ENCODE results near the gene MRPL14. TPM values are rescaled to one million over a fixed set of nuclear protein-coding genes. Genes with fewer than 3 reads are reported as not detected.

Gene MRPL14
- total RNA-seq, 1 experiment from 2014 or later = 103 TPM

- no TSS peak for BruUV-seq (replicated peaks)
- intact Hi-C loops (cut with micrococcal nuclease; ENCODE audit: unreplicated experiment) = no loop called here
- Mint-ChIP-seq H3K36me3 (ENCODE audit: insufficient read depth, unreplicated experiment) (peaks cover 26% of the 10 kb centered on the region), H3K27me3 (ENCODE audit: unreplicated experiment) (no peaks in the 10 kb centered on the region), H3K4me1 (ENCODE audit: low read depth, unreplicated experiment) (peaks cover 12% of the 10 kb centered on the region), H3K27ac (ENCODE audit: unreplicated experiment) (no peak overlapping the region), H3K9me3 (ENCODE audit: low read depth, unreplicated experiment) (no peaks in the 10 kb centered on the region), H3K4me3 (ENCODE audit: low read depth, unreplicated experiment) (no peak overlapping the region)
- no peak for TF ChIP-seq CTCF (IDR thresholded peaks at IDR 0.05; ENCODE audit: unreplicated experiment)
- CTCF ChIA-PET = interaction anchor here (1.1 kb wide), 1 partner anchor 10 kb away, joined by 3 read pairs; no protein-coding TSS in a partner anchor
- DNase-seq = no peak
These were observed 38.2 kb downstream of the MRPL14 start for GRCh38 chr6:44088827-44089590.

GRCh38 chr6:44087623-44088022, 39.6 kb downstream of the MRPL14 start:
- no peaks in the 10 kb centered on the region for H3K9me3 Mint-ChIP-seq (ENCODE audit: low read depth, unreplicated experiment)
- H3K4me3 Mint-ChIP-seq (ENCODE audit: low read depth, unreplicated experiment) = no peak overlapping the region
- BruUV-seq (replicated peaks) = no TSS peak
- no peak for DNase-seq
- no peak for TF ChIP-seq CTCF (IDR thresholded peaks at IDR 0.05; ENCODE audit: unreplicated experiment)
- no peak overlapping the region for H3K27ac Mint-ChIP-seq (ENCODE audit: unreplicated experiment)
- intact Hi-C loops (cut with micrococcal nuclease; ENCODE audit: unreplicated experiment) = no loop called here
- CTCF ChIA-PET = interaction anchor here (0.6 to 1.6 kb wide), 3 partner anchors 12 to 363 kb away, joined by 3 to 7 read pairs (median 3); no protein-coding TSS in a partner anchor
- peaks cover 28% of the 10 kb centered on the region for H3K36me3 Mint-ChIP-seq (ENCODE audit: insufficient read depth, unreplicated experiment)
- peaks cover 8% of the 10 kb centered on the region for H3K4me1 Mint-ChIP-seq (ENCODE audit: low read depth, unreplicated experiment)
- no peaks in the 10 kb centered on the region for H3K27me3 Mint-ChIP-seq (ENCODE audit: unreplicated experiment)

GRCh38 chr6:44086931-44087574, 40.2 kb downstream of the MRPL14 start:
- Mint-ChIP-seq H3K27ac (ENCODE audit: unreplicated experiment) (no peak overlapping the region), H3K9me3 (ENCODE audit: low read depth, unreplicated experiment) (no peaks in the 10 kb centered on the region), H3K36me3 (ENCODE audit: insufficient read depth, unreplicated experiment) (peaks cover 28% of the 10 kb centered on the region), H3K27me3 (ENCODE audit: unreplicated experiment) (no peaks in the 10 kb centered on the region), H3K4me3 (ENCODE audit: low read depth, unreplicated experiment) (no peak overlapping the region), H3K4me1 (ENCODE audit: low read depth, unreplicated experiment) (peaks cover 8% of the 10 kb centered on the region)
- peak; percentile 75 for DNase-seq
- no peak for TF ChIP-seq CTCF (IDR thresholded peaks at IDR 0.05; ENCODE audit: unreplicated experiment)
- no TSS peak for BruUV-seq (replicated peaks)
- intact Hi-C loops (cut with micrococcal nuclease; ENCODE audit: unreplicated experiment) = no loop called here
- CTCF ChIA-PET = interaction anchor here (1.4 to 1.8 kb wide), 3 partner anchors 10 to 362 kb away, joined by 3 to 7 read pairs (median 4); no protein-coding TSS in a partner anchor

- H3K4me3 Mint-ChIP-seq (ENCODE audit: low read depth, unreplicated experiment) = no peak overlapping the region
- no peak for TF ChIP-seq CTCF (IDR thresholded peaks at IDR 0.05; ENCODE audit: unreplicated experiment)
- H3K27ac Mint-ChIP-seq (ENCODE audit: unreplicated experiment) = no peak overlapping the region
- H3K9me3 Mint-ChIP-seq (ENCODE audit: low read depth, unreplicated experiment) = no peaks in the 10 kb centered on the region
- DNase-seq = no peak
- no TSS peak for BruUV-seq (replicated peaks)
- CTCF ChIA-PET = interaction anchor here (0.5 to 0.9 kb wide), 7 partner anchors 9 to 1063 kb away, joined by 3 to 8 read pairs (median 3); no protein-coding TSS in a partner anchor
- intact Hi-C loops (cut with micrococcal nuclease; ENCODE audit: unreplicated experiment) = no loop called here
- no peaks in the 10 kb centered on the region for H3K27me3 Mint-ChIP-seq (ENCODE audit: unreplicated experiment)
- H3K36me3 Mint-ChIP-seq (ENCODE audit: insufficient read depth, unreplicated experiment) = peaks cover 19% of the 10 kb centered on the region
- peaks cover 8% of the 10 kb centered on the region for H3K4me1 Mint-ChIP-seq (ENCODE audit: low read depth, unreplicated experiment)
These were observed 42.0 kb downstream of the MRPL14 start for GRCh38 chr6:44085219-44085618.

Data from Calu3 (cell line).